HG02623 (cell line): Measurements from ENCODE around the gene SCAPER.
"Not testable (repeated sequence)": the region's sequence is repeated elsewhere in the genome, so short reads cannot be mapped to it uniquely, and the experiment has no call there.

Experiments
- ATAC-seq: cut with Tn5 transposase; IDR thresholded peaks from one replicate; pipeline ENCODE4 v1.9.1; 2021; ENCODE audit warnings: moderate library complexity; ENCODE audit not compliant: unreplicated experiment

The SCAPER gene

DNA sequence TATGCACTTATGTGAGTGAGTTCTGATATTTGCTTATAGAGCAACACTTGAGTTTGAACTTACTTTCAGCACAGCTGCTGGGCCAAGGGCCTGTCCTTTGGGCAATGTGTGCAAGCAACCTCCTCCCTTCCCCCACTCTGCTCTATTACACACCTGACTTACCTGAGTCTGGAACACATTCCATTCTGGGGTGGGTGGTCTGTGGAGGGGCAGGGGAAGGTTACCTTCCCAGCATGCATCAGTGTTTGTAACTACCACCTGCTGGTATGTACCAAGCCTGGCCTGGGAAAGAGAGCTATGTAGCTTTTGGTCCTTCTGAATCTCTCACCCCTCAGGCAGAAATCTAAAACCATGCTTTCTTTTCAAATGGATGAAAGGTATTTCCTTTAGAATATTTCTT, 465.6 kb downstream of the SCAPER start:
- no peak for ATAC-seq

DNA sequence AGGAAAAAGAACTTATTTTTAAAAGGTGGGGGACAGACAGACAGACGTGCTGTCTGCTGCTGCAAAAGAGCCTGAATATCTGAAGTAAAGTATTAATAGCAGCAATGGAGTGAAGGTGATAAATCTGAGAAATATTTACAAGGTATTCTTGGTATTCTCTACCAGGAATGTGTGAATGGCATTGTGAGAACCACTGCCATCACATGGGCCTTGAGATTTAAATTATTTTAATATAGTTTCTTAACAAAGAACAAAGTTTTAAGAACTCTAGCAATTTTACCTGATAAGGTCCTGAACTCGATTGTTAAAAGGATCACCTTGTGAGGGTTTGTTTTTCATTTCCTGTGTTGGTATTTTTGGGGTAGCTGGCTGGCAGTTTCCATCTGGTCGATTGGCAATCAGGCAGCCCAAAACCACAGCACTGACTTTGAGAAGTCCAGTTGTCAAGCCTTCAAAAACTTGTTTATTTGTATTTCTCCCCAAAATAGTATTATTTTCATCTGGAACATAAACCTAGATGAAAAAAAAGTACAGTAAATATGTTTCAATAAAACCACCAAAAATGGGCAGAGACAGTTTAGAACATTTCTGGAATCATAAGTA, 471.2 kb downstream of the SCAPER start:
- ATAC-seq = no peak

DNA sequence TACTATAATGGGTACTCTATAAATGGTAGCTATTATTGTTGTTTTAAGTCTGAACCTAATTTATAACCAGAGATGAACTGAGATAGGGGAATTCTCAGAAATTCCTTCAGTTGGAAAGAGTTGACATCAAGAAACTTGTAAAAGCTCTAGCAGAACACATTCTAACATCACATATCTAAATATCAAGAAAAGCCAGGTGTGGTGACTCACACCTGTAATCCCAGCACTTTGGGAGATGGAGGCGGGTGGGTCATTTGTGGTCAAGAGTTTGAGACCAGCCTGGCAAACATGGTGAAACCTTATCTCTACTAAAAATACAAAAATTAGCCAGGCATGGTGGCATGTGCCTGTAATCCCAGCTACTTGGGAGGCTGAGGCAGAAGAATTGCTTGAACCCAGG, 472.1 kb downstream of the SCAPER start:
- not testable (repeated sequence) for ATAC-seq

GRCh38 chr15:76432604-76433003, 472.5 kb downstream of the SCAPER start:
- no peak for ATAC-seq

- no peak for ATAC-seq
These were observed 473.2 kb downstream of the SCAPER start for GRCh38 chr15:76431971-76432370.

- not testable (repeated sequence) for ATAC-seq
These were observed 474.4 kb downstream of the SCAPER start for GRCh38 chr15:76430711-76431110.

DNA sequence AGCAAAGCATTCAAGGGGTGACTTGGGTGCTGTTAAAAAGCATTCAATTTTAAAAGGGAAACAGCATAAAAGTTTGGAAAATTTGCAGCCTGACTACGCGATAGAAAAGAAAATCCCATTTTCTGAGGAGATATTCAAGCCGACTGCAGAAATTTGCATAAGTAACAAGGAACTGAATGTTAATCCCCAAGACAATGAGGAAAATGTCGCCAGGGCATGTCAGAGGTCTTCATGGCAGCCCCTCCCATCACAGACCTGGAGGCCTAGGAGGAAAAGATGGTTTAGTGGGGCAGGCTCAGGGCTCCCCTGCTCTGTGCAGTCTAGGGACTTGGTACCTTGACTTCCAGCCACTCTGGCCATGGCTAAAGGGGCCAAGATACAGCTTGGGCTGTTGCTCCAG, 475.5 kb downstream of the SCAPER start:
- ATAC-seq = no peak

DNA sequence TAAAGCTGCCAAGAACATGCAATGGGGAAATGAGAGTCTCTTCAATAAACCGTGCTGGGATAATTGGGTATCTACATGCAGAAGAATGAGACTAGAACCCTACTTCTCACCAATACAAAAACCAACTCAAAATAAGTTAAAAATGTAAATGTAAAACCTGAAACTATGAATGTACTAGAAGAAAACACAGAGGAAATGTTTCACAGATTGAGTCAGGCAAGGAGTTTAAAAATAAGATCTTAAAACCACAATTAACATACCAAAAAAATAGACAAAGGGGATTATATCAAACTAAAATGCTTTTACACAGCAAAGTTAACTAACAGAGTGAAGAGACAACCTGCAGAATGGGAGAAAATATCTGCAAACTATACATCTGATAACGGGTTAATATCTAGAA, 478.2 kb downstream of the SCAPER start:
- ATAC-seq = no peak

DNA sequence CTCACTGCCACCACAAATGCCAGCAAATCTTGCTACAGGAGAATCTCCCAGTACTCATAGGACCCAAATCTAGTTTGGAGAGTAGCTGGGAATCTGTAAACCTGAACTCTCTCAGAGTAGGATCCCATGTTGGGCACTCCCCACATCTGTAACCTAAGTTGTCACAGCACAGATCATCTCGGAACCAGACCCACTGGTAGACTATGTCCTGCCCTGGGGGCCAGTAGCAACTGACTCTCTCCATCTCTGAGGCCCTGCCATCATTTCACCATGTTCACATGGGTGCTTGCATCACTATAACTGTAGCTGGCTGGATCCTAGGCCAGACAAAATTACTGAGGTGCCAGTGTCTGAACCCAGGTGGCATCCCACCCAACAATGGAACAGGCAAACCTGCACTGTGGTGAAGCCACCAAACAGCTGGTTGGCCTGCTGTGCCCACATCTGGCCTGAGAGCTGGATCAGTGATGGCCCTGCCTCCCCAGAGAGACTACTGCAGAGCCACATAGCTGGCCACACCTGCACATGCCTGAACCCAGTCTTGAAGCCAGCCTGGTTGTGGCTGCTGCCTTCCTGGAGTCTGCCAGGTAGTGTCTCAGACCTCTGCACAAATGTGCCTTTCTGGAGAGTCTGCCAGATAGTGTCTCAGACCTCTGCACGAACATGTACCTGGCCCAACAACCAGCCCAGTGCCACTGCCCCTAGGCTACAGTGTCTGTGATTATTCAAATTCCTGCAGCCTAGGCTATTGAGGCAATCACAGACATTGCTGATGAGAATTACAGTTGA, 486.6 kb downstream of the SCAPER start:
- ATAC-seq = no peak

DNA sequence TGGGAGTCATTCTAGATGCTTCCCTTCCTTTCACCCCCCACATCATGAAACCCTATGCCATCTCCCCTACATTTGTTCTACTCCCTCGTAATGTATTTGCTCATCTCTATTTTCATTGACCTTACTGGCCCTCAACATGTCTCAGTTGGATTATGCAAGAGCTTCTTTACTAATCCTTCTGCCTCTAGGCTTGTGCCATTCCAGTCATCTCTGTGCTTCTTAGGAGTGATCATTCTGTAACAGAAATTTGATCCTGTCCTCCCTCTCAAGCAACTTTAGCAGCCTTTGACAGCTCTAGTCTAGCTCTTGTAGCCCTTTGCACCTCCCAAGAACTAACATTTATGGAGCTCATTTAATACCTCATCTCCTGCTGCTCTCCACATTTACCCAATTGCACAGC, 503.9 kb downstream of the SCAPER start:
- ATAC-seq = no peak

DNA sequence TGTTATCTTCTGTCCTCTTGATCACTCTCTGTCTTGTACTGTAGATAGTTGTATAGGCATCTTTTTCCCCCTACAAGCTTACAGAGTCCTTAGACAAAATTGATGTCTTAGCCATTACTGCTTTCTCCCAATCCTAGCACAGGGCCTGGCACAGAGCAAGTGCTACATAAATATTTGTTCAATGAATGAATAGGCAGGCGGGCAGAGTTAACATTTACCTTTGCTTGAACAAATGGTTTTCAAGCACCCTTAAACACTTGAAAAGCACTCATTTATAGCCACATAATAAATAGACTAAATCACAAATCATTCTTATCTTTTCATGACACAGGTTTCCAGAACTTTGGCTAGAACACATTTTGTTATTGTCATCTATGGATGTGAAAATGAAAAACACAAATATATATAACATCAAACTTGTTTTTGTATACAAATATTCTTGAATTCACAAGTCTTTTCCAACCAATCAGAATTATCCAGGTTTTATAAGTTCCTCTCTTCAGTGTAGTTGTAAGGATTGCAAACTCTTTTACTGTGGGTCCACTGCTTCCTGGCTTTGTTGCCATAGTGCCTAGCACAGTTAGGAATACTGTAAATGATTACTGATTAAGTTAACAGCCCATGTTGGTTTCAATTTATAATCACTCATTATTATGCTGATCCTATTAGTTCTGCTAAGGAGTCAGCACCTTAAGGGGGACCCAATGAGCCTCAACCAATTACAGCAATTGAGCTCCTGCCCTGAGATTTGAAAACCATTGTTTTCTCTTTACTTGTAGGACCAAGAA, 506.6 kb downstream of the SCAPER start:
- no peak for ATAC-seq

DNA sequence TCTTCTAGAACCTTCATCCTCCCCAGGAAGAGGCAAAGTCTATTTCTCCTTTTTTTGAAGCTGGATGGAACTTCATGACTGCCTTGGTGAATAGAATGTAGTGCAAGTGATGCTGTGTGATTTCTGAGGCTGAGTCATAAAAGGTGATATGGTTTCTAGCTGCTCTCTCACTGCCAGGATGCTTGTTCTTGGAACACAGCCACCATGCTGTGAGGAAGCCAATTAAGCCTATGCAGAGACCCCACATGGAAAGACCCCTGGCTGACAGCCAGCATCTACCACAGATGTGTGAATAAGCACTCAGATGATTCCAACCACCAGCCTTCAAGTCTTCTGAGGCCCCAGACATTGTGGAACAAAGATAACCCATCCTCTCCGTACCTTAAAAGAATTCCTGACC, 511.5 kb downstream of the SCAPER start:
- ATAC-seq = no peak

DNA sequence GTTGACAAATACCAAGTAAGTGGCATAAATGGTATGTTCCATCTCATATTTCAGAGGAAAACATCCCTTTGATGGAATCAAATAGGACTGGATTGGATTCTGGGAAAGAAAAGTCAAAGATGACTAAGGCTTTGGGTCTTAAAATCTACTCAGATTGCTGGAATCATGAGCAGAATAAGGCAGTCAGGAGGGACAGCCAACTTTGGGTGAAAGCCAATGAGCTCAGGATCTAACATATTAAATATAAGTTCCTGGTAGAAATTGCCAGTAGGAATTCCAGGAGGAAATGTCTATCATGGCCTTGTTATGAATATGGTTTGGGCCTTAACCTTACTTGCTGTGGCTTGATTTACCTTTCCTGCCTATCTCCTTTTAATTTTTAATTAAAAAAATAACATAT, 513.3 kb downstream of the SCAPER start:
- ATAC-seq = no peak

DNA sequence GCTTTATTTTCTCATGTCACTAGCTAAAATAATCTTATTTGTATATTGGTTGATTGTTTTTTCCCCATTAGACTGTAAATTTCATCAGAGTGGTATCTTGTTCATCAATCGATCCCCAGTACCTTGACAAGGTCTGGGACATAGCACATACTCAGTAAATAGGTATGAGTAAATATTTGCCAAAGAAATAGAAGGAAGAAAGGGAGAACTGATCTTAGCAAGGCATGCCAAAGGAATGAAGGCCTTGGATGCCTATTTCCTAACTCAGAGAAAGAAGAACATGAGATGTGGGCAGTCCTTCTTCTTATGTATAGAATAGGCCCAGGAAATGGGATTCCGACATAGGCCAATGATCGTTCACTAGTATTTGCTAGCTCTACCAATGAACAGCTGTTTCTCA, 513.8 kb downstream of the SCAPER start:
- ATAC-seq = no peak

DNA sequence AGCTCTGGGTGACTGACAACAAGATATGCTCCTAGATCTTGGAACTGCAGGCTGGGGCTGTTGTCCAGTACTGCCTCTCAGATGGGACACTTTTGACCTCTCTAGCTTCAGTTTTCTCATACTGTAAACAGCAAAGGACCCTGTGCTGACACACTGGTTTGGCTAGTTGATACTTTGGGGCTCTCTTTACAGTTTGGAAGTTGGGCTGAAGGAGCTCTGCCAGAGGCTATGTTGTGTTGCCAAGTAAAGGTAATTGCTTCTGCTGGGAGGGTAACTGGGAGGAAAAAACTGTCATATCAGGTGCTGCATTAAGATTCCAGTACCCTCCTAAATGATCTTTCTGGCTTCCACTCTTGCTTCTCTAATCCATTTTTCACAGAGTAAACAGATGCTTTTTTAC, 514.6 kb downstream of the SCAPER start:
- no peak for ATAC-seq

- ATAC-seq = no peak
These were observed 518.2 kb downstream of the SCAPER start for GRCh38 chr15:76386926-76387325.

GRCh38 chr15:76386178-76386577, 519.0 kb downstream of the SCAPER start:
- no peak for ATAC-seq

- ATAC-seq = no peak
These were observed 520.7 kb downstream of the SCAPER start for GRCh38 chr15:76384409-76384808.

GRCh38 chr15:76382987-76383728, 522.0 kb downstream of the SCAPER start:
- no peak for ATAC-seq

DNA sequence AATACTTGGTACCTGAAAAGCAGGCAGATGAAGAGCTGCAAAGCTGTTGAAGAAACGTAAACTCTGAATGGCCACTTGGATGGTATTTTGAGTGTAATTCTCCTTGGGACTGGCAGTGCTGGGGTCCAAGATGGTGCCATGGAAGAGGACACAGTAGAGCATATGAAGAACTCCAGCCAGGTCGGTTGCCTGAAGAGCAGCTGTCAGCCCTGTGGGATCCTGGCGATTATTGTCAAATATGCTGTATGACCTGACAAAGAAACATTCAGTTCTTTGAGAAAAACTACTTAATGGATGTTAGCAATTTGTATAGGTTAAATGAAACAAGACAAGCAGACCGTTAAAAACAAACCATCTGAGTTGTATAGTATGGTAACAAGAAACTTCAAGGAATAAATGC, 523.8 kb downstream of the SCAPER start:
- no peak for ATAC-seq

DNA sequence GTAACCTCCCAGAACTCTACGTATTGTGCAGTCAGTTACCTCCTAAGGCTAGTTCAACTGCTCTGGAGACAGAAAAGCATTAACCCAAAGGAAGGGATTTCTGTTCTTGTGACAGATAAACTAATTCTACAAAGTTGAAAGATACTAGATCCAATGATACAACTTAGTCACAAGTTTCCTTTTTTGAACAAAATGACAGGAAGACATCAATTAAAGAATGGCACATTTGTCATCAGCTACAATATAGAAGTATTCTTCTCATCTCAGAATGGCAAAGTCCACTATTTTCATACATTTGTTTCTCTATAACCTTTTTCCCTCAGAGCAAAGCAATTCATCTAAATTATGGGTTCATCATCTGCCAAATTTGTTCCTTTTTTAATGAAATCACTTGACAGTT, 524.9 kb downstream of the SCAPER start:
- no peak for ATAC-seq
